HG03432 (cell line): ENCODE measurements around the gene PMPCA.
A peak's percentile ranks its signal among the peaks of the same experiment; 100 is the strongest.
"Not testable (repeated sequence)": the region's sequence is repeated elsewhere in the genome, so short reads cannot be mapped to it uniquely, and the experiment has no call there.

Experiments used
- ATAC-seq: cut with Tn5 transposase; IDR thresholded peaks from one replicate; pipeline ENCODE4 v1.9.1; 2021; ENCODE audit warnings: mild to moderate bottlenecking, moderate library complexity; ENCODE audit not compliant: unreplicated experiment

PMPCA gene

DNA sequence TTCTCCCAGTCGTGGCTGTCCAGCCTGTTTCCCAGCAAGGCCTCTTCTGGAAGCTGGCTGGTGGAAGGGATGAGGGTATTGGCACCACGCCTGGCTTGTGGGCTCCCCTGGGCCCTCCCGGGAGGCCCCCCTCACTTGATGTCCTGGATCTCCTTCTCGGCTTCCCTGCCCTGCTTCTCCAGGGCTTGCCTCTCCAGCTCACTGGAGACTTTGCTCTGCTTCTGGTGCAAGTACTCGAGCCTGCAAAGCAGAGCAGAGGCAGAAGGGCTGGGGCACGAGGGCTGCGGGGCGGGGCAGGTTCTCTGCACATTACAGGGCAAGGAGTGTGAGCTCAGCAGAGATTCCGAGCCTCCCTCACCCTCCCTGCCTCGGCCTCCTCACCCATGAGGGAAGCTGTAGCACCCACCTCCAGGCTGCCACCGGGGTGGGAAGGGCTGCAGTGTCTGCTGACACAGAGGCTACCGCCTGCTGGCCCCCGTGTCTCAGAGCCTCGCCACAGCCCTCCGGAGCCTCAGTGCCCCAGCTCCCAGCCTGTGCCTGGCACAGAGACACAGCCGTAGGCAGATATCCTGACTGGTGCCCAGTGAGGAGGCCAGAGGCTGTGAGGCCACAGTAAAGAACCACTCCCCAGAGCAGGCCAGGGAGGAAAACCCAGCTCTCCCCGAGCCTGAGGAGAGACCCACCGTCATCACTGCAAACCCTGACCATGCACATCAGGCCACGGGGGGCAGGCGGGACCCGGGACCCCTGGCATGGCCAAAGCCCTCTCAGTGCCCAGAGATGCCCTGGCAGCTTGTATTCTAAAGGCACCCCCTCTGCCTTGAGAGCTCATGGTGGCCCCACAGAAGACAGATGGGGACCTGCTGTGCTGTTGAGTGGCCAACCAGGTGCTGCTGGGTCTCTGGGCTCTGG is 17.7 kb upstream of the PMPCA start:
- ATAC-seq, result no peak

DNA sequence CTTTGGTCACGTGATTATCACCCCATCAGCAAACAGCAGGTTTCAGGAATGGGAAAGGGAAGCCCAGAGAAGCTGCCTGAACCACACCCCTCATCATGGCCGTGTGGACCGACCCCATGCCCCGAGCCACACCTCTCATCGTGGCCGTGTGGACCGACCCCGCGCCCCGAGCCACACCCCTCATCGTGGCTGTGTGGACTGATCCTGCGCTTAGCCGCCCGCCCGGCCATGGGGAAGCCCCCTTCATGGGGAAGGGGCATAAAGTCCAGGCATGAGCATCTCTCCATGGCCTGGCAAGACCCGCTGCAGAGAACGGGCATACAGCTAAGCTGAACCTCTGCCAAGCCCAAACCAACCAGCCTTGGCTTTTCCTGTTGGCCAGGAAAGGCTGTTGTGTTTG is 16.9 kb upstream of the PMPCA start:
- no peak for ATAC-seq

DNA sequence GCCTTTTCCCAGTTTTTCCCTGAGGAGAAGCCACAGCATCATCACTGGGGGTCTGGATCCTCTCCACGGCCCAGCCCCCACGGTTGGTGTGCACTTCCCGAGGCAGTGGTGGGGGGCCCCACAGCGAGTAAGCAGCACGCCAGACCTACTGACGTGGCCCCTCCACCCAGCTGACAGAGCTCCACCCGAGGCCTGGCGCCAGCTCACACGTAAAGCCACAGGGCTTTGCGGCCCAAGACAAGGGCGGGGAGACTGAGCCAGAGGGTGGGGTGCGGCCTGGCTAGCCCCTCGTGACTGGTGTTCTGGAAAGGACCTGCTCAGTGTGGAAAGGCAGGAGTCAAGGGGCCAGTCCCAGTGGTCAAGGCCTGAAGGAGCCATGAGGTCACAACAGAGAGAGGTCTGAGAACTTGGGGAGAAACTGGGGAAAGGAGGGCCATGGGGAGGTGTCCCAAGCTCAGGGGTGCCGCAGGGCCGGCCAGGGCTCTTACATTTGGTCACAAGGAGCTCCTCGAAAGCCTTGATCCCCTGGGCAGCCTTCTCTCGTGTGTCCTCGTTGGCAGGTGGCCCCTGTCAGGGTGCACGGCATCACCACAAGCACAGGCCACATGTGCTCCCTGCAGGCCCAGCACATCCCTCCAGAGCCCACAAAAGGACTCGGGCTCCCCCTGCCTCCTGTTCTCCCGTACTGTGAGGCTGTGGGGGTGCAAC is 16.0 kb upstream of the PMPCA start:
- no peak for ATAC-seq

DNA sequence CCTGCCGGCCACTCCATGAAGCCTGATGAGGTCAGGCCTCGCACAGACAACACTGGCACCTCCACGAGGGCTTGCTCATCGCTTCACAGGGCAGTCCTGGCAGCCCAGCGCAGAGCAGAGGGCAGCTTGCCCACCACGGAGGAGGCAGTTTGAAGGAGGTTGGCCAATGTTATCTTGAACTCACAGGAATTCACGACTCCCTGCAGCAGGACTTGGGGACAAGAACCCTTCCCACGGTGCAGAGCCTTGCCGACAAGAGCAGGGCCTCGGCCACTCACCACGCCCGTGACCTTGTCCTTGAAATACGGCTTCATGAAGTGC is 15.5 kb upstream of the PMPCA start:
- no peak for ATAC-seq

DNA sequence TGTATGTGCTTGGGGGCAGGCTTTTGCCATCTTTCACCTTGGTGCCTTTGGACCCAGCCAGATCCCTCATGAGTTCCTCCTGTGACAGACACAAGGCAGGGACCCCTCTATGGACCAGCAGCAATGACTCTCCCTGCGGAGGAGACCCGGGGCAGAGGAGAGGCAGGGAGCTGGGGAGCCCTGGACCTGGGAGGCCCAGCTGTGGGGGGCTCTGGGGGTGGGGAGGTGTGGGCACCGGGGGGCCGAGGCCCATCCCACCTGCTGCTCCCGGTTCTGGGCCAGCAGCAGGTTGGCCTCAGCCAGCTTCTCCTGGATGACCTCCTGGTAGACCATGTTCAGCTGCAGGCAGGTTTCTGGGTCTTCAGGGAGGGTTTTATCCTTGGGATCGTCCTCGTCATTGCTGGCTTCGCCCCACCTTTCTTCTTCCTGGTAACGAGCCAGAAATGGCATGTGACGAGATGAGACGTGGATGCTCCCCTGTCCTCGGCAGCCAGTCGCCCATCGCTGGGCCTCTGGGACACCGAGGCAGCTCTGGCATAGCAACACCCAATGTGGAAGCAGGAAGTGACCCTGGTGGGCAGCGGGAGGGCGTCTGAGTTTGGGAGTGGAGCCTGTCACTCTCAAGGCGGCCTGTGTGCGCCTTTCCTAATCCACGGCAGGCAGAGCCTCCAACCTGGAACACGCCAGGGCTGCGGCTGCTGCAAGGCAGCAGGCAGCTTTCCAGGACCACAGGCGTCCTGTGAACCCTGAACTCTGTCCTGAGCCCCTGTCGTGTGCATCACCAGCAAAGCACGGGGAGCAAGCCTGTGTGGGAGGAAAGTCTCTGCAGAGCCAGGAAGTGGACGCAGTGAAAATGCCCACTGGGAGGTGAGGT is 14.9 kb upstream of the PMPCA start:
- no peak for ATAC-seq

DNA sequence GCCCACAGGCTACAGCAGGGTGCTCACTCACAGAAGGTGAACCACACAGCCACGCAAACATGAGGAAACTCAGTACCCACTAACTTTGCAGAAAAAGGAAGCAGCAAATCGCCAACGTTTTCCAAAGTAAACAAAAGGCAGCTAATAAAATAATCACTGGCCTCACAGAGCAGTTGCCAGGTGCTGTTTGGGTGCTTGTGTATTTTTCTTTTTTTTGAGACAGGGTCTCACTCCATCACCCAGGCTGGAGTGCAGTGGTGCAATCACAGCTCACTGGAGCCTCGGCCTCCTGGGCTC is 14.3 kb upstream of the PMPCA start:
- ATAC-seq, result no peak

DNA sequence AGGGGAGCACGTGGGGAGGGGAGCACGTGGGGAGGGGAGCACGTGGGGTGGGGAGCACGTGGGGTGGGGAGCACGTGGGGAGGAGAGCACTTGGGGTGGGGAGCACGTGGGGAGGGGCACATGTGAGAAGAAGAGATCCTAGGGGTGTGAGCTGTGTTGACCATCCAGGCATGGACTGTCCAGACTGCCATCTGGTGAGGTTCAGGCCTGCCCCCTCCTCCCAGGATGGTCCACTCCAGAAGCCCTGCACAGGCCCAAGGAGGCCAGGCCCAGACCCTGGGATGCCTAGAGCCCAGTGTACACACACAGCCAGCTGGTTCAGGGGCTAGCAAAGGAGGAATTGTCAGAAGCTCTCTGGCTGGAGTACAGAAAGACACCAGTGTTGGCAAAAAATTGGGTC is 12.8 kb upstream of the PMPCA start:
- no peak for ATAC-seq

DNA sequence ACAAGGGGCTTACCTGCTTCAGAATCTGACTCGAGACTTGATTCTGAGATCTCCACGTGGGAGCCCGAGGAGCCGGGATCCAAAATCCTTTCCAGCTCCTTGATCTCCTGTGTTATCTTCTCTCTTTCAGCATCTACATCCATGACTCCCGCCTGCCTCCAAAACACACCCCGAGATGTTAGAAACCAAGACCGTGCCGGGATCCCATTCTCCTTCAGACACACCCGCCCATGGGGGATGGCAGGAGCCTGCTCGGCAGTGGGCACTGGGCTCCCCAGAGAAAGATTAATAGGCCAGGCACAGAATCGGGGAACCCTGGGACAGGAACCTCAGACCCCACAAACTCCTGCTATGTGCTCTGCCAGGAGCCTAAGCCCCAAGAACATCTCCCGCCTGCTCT is 12.2 kb upstream of the PMPCA start:
- ATAC-seq, result no peak

DNA sequence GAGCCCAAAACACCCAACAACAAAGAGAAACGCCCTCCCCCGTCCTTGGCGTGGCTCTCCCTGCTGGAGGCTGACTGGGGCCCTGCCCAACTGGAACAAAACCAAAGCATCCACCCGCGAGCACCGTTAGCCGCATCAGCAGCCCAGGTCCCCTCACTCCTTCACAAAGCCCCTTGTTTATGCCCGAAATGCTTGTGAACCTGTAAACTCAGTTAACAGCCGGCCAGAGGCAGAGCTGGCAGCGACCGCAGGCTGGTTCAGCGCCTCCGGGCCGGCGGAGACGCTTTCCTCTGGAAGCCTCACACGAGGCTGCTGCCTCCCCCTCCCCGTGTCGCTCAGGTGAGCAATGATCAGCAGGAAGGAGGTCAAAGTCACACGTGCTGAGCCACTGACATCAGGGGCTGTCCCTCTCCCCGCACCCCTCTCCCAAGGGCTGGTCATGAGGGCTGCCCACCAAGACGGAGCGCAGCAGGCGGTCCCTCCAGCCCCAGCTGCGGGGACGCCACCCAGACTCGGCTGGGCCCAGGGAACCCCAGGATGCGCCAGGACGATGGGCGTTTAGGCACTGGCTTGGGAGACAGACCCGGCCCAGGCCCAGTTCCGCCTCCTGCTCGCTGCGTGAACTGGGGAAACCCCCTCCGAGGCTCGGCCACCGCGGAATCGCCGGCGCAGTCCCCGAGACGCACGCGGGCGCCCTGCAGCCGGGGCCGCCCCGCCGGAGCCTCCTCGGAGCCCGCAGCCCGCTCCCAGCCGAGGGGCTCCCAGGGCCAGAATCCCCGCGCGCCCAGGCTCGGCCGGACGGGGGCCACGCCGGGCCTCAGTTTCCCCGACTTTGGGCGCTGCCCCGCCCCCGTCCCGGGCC is 11.1 kb upstream of the PMPCA start:
- peak; percentile 24 for ATAC-seq

DNA sequence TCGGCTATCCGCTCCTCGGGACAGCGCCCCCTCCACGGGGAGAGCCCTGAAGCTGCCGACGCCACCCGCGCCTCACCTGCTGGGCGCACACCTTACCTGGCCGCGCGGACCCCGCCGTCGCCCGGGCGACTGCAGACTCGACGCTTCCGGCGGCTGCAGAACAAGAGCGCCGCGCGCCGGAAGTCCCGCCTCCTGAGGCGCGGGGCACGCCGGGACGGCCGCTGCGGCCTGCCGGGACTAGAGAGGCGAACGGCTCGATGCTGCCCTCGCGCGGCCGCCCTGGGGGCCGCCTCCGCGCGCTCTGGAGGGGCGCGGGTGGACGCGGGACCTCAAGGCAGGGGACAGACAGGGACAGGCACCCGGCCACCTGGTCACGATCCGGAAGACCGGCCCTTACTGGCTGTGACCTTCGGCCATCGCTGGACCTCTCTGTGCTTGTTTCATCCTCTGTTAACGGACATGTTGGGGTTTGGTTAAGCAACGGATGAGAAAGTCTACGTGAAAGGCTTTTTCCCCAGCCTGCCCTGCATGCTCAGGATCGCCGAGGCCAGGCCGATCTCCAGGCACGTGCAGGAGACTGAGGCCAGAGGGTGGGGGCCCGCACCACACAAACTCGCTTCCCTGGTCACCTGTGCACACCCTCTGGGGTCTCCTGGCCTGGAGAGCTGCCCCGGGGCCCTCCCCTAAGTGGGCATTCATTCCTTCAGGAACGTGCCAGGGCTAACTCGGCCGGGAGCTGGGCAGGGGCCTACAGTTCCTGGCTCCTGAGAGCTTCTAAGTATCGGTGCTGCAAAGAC is 10.2 kb upstream of the PMPCA start, which contains the start of gene SNAPC4:
Gene SNAPC4 (minus strand): TSS at position 133 of the 797 bp plus-strand sequence. CDS start 1,742 bp downstream, outside the sequence.
- ATAC-seq, result peak; percentile 71

DNA sequence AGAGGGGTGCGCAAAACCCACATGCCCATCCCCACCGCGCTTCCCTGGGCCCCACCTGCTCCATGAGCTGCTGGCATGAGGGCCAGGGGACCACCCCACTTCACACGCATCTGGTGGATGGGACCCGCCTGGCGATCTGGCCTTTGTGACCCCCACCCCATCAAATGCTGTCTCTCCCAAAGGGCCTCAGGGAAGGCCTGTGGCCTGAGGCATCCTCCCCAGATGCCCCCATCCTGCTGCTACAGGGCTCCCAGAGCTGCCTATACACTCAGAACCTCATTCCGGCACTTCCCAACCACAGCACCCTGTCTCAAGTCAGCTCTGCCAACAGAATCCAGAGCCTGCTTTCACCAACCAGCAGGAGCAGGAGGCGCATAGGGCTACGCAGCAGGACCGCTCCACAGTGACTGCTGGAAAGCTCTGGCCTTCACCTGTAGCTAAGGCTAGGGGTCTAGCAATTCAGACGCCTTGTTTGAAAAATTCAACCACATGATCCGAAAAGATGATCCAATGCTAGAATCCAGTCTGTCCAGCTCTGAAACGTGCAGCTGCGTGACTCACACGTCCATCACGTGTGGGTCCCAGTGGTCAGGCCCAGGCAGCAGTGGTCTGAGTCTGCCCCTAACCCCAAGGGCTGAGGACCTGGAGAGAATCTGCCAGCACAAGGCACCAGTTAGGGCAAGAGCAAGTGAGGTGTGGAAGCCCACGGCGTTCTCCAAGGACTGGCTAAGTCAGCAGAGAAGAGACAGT is 9.1 kb upstream of the PMPCA start:
- no peak for ATAC-seq

DNA sequence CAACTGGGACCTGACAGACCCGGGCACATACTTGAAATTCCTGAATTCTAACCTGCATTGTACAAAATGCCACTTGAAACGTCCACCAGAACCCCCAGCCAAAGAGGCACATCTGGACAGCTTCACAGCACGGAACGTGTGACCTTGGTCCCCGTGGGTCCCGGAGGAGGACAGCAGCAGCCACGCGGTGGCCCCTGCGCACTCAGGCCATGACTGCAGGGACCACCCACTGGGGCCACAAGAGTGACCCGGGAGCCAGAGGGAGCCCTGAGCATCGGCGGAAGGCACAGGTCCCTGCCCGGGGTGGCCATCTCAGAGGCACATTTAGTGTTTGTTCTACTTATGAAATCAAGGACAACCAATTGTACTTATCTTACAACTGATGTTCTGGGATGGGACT is 8.4 kb upstream of the PMPCA start:
- no peak for ATAC-seq

DNA sequence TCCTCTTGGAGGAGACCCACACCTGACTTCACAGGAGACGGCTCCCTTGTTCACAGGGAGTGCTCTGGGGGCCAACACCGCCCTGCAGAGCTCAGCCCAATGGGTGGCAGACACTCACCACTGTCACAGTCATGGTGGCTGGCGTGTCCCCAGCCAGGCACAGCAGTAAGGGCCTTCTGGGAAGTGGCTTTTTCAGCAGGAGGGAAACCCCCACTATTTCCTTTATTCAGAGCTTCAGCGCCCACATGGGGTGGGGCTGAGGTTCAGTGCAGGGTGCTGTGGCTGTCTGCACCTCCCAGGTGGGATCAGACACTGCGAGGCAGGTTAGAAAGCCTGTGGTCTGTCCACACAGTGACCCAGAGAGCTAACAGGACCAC is 6.9 kb upstream of the PMPCA start:
- no peak for ATAC-seq

DNA sequence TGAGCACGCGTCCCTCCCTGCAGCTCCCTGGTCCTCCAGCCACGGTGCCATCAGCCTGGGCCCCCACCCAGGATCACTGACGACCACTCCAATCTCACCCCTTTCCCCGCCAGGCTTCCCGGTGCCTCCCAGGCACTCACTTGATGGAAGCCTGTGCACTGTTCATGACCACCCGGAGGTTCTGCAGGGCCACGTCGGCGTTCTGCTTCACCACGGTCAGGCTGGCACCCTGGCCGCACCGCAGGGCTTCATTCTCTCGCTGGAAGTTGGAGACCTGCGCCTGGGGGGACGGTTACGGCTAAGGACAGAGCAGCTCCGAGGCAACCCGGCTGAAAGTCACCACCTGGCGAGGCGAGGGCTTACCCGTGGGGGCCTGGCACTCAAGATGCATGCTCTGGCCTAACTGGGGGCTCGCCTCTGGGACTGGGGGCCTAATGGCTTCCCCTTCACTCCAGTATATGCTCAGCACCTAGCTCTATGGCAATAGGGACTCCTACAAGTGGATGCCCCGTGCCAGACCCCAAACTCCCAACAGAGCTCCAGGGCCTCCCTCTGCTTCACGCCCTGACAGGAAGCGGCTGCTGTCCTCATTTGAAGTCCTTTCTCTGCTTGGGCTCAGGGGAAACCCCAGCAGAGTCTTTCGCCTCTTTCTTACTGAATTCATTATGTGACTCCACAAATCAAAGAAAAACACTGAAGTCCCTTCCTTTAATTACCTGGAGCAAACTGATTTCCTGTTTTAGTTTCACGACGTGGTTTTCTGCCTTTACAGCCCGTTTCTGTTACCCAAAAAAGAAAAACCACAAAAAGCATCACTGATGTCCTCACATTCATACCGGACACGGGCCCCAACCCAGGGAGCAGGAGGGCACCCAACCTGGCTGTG is 6.3 kb upstream of the PMPCA start:
- no peak for ATAC-seq

DNA sequence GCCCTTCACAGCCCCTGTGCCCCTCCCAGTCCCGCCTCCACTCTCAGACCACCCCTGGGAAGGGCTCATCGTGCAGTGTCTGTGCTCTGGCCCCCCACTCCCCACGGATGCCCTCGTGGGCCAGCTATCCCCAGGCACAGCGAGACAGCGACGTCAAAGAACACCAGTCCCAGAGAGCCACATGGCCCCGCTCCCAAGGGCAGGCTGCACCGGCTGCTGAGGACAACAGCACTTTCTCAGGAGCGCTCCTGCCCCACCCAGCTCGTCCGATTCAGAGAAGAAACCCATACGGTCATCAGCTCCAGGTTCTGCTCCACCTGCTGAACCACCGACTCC is 5.7 kb upstream of the PMPCA start:
- no peak for ATAC-seq

DNA sequence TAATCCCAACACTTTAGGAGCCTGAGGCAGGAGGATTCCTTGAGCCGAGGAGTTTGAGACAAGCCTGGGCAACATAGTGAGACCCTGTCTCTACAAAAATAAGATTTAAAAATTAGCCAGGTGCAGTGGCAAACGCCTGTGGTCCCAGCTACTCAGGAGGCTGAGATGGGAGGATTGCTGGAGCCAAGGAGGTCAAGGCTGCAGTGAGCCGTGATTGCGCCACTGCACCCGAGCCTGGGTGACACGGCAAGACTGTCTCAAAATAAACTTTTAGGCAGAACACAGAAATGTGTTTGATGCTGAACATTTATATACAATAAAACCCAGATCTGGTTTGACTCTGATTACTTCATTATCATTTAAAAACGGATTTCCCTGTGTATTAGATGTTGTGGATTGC is 5.0 kb upstream of the PMPCA start:
- ATAC-seq, result no peak

DNA sequence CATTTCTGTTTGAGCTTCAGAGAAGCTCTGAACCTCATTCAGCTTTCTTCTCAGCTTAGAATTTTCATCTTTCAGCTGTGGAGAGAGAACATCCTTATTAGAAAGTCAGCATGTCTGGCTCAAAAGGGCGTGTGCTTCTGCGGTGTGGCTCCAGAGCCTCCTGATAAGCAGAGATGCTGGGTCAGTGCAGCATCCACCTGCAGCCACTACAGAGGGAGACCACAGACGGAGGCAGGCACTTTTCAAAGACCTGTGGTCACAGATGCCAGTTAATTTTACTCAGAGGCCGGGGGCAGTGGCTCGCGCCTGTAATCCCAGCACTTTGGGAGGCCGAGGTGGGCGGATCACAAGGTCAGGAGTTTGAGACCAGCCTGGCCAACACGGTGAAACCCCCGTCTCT is 4.6 kb upstream of the PMPCA start:
- not testable (repeated sequence) for ATAC-seq

DNA sequence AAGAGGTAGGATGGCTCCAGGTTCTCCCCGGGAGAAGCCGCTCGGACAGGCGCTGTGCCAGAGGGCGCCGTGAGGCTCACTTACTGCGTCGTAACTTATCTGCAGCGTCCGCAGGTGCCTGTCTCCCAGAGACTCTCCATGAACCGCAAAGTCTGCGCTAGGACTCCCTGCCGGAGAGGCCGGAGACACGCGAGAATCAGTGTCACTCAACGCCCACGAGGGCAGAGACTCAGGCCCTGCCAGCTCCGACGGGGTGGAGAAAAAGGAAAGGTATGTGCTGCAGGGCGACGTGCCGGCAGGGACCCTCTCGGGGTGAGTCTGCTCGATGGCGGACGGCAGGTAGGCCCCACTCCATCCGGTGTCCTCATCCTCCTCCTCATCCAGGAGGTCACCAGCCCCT is 3.4 kb upstream of the PMPCA start:
- ATAC-seq, result not testable (repeated sequence)
